Peyer's patch (tissue), 4 donors: Measurements from ENCODE around the gene B9D1.

ENCODE experiments used
- POLR2A ChIP-seq, 2 donors: fragments of 450-650 bp; IDR thresholded peaks; one replicate each; pipeline ENCODE4 v1.5.1; 2017; ENCODE audit warnings: antibody characterized with exemption in 2 of 2, mild to moderate bottlenecking in 2 of 2, moderate library complexity in 2 of 2
- TF ChIP-seq, protein P1 (sequence below), 6 experiments: fragments of 450-650 bp in 4 of 6; fragments of 200-600 bp in 2 of 6; sonication (generic) in 1 of 6; IDR thresholded peaks; one replicate each; pipeline ENCODE4 v1.5.1; 2017 to 2019; ENCODE audit warnings: antibody characterized with exemption in 6 of 6, mild to moderate bottlenecking in 3 of 6, moderate library complexity in 1 of 6

DNA sequence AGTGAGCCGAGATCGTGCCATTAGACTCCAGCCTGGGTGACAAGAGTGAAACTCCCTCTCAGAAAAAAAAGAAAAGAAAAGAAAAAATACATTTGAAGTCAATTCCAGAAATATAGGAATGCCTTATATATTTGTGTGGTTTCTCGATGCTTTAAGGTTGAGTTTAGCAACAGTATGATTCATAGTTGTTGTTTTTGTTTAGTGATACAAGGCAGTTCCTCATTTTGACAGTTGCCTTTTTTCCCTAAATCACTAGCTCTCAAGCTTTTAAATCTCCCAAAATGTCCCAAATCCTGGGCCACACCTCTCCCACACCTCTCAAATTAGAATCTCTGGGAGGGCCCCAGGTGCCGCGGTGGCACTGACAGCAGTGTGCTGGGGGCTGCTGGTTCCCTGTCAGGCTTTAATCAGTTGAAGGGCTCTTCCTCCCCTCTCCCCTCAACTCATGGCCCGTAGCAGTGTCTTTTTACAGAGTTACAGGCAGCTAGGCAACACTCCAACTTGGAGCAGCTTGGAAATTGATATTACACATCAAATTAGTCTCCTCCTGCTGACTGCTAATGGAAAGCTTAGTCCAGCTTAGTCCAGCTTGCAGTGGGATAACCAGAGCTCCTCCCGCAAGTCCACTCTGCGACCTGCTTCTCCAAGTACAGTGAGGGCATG is 66.9 kb downstream of the B9D1 start:
- TF ChIP-seq, protein P1, sequence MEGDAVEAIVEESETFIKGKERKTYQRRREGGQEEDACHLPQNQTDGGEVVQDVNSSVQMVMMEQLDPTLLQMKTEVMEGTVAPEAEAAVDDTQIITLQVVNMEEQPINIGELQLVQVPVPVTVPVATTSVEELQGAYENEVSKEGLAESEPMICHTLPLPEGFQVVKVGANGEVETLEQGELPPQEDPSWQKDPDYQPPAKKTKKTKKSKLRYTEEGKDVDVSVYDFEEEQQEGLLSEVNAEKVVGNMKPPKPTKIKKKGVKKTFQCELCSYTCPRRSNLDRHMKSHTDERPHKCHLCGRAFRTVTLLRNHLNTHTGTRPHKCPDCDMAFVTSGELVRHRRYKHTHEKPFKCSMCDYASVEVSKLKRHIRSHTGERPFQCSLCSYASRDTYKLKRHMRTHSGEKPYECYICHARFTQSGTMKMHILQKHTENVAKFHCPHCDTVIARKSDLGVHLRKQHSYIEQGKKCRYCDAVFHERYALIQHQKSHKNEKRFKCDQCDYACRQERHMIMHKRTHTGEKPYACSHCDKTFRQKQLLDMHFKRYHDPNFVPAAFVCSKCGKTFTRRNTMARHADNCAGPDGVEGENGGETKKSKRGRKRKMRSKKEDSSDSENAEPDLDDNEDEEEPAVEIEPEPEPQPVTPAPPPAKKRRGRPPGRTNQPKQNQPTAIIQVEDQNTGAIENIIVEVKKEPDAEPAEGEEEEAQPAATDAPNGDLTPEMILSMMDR (IDR thresholded peaks at IDR 0.05), result no peak
- TF ChIP-seq POLR2A (IDR thresholded peaks at IDR 0.05), result no peak
